Stomach (tissue), 9 donors: ENCODE results near the gene KAZALD1. TPM values are rescaled to one million over a fixed set of nuclear protein-coding genes. Genes with fewer than 3 reads are reported as not detected.
A peak's percentile ranks its signal among the peaks of the same experiment; 100 is the strongest.

ENCODE experiments used
- DNase-seq, 2 donors: peaks; one replicate each; pipeline versions ENCODE4 v3.0.0 to v3.0.0-alpha.2; 2013 to 2019
- H3K27ac ChIP-seq, 5 donors: fragments of 200-600 bp in 4 of 5; sonication (generic) in 4 of 5; one replicate each; pipeline ENCODE4 v1.5.1; 2013 to 2019; ENCODE audit warnings: mild to moderate bottlenecking in 1 of 5, moderate library complexity in 1 of 5
- H3K27me3 ChIP-seq, 3 donors: fragments of 200-600 bp; sonication (generic); one replicate each; pipeline ENCODE4 v1.5.1; 2017 to 2019; ENCODE audit warnings: mixed run types in 1 of 3
- H3K36me3 ChIP-seq, 4 donors: fragments of 200-600 bp; sonication (generic); 1 replicate in 3 of 4; 2 replicates in 1 of 4; pipeline ENCODE4 v1.5.1; 2016 to 2019
- H3K4me1 ChIP-seq, 4 donors: fragments of 200-600 bp; sonication (generic); one replicate each; pipeline ENCODE4 v1.5.1; 2016 to 2019
- H3K4me3 ChIP-seq, 4 donors: fragments of 200-600 bp; sonication (generic) in 3 of 4; one replicate each; pipeline ENCODE4 v1.5.1; 2016 to 2019; ENCODE audit warnings: mild to moderate bottlenecking in 1 of 4
- H3K9me3 ChIP-seq, 4 donors: fragments of 200-600 bp; sonication (generic); one replicate each; pipeline ENCODE4 v1.5.1; 2016 to 2019
- CTCF ChIP-seq, 7 experiments: fragments of 450-650 bp in 4 of 7; fragments of 200-600 bp in 3 of 7; sonication (generic) in 3 of 7; IDR thresholded peaks; one replicate each; pipeline ENCODE4 v1.5.1; 2016 to 2019; ENCODE audit warnings: antibody characterized with exemption in 7 of 7, control low read depth in 2 of 7, mild to moderate bottlenecking in 1 of 7
- EP300 ChIP-seq: sonication (generic); formaldehyde crosslinking; IDR thresholded peaks from one replicate; pipeline ENCODE4 v1.6.1; 2017; ENCODE audit warnings: antibody characterized with exemption
- POLR2A ChIP-seq, 4 donors: fragments of 450-650 bp; IDR thresholded peaks; one replicate each; pipeline ENCODE4 v1.6.1; 2016; ENCODE audit warnings: antibody characterized with exemption in 4 of 4, control low read depth in 2 of 4, mild to moderate bottlenecking in 1 of 4, moderate library complexity in 1 of 4
- POLR2AphosphoS5 ChIP-seq, 3 donors: sonication (generic); formaldehyde crosslinking; IDR thresholded peaks; one replicate each; pipeline ENCODE4 v1.6.1; 2016; ENCODE audit warnings: antibody characterized with exemption in 3 of 3
- WGBS, 5 donors: extraction: QIAGEN DNeasy Blood & Tissue Kit in 3 of 5; methylation state at CpG; one replicate each; pipeline versions ENCODE4 v1.1.5 to v1.1.7; 2013 to 2018; 5-methylcytosine and 5-hydroxymethylcytosine counted together
- intact Hi-C: fragments of 100-400 bp; cut with DNase I; formaldehyde crosslinking; loops from one replicate; pipeline ENCODE4 v1.15.1; 2023; ENCODE audit warnings: low total_unique reads
- polyA plus RNA-seq, 3 donors: library from polyadenylated mRNA; stranded (reverse); fragments of 200-250 nt; gene quantifications; one replicate each; pipeline ENCODE4 v1.2.3, GENCODE V29; 2013
- total RNA-seq, 5 donors: library from RNA; depleted of rRNA; stranded (reverse); fragments of >200 nt; gene quantifications; one replicate each; pipeline versions ENCODE4 v1.1.0 to v1.2.3, GENCODE V29; 2014 to 2016
- donor health status: healthy with polysubstance abuse.
- donor health status: Bipolar disorder and iron deficiency.
- donor health status: healthy.

KAZALD1 gene
- total and polyA plus RNA-seq, 8 donors = 2.2 to 35.5 (median 12.0) TPM; not detected in 1

- Histone ChIP-seq H3K4me1 (peaks cover 11 to 32% (median 28%) of the 10 kb centered on the region in 4 donors), H3K36me3 (peaks cover 34 to 60% (median 57%) of the 10 kb centered on the region in 4 donors), H3K4me3 (no peak overlapping the region), H3K27me3 (no peaks in the 10 kb centered on the region), H3K9me3 (no peaks in the 10 kb centered on the region), H3K27ac (no peak overlapping the region)
- 74 to 84% (median 74%) methylated on average over 5 of the region's 5 CpGs for WGBS, 5 donors
- TF ChIP-seq EP300 (no peak), CTCF (IDR thresholded peaks at IDR 0.05) (no peak), POLR2AphosphoS5 (IDR thresholded peaks at IDR 0.05) (no peak), POLR2A (IDR thresholded peaks at IDR 0.05) (no peak)
- intact Hi-C loops = no loop called here
- DNase-seq = no peak
Observed at GRCh38 chr10:101038484-101038883, 23.3 kb upstream of the KAZALD1 start.

- H3K9me3 ChIP-seq = no peaks in the 10 kb centered on the region
- H3K4me3 ChIP-seq = no peak overlapping the region
- H3K27ac ChIP-seq = no peak overlapping the region
- no peak for DNase-seq
- 89 to 97% (median 94%) methylated on average over 3 of the region's 3 CpGs for WGBS, 5 donors
- no peak for TF ChIP-seq POLR2AphosphoS5 (IDR thresholded peaks at IDR 0.05)
- TF ChIP-seq EP300 = no peak
- TF ChIP-seq CTCF (IDR thresholded peaks at IDR 0.05) = no peak
- TF ChIP-seq POLR2A (IDR thresholded peaks at IDR 0.05) = no peak
- peaks cover 0 to under 1% (median 0%) of the 10 kb centered on the region in 3 donors for H3K27me3 ChIP-seq
- intact Hi-C loops = no loop called here
- peaks cover 12 to 31% (median 27%) of the 10 kb centered on the region in 4 donors for H3K4me1 ChIP-seq
- H3K36me3 ChIP-seq = peaks cover 33 to 54% (median 52%) of the 10 kb centered on the region in 4 donors
Observed at GRCh38 chr10:101040061-101040460, 21.7 kb upstream of the KAZALD1 start.

- H3K4me1 ChIP-seq = peaks cover 12 to 31% (median 27%) of the 10 kb centered on the region in 4 donors
- H3K27ac ChIP-seq = no peak overlapping the region
Observed at GRCh38 chr10:101040851-101041250, 20.9 kb upstream of the KAZALD1 start.

GRCh38 chr10:101041252-101041761 lies 20.5 kb upstream of the KAZALD1 start:
- Histone ChIP-seq H3K9me3 (no peaks in the 10 kb centered on the region), H3K36me3 (peaks cover 22 to 41% (median 39%) of the 10 kb centered on the region in 4 donors), H3K4me3 (no peak overlapping the region), H3K27me3 (peaks cover 0 to 12% (median 0%) of the 10 kb centered on the region in 3 donors), H3K4me1 (peaks cover 12 to 31% (median 27%) of the 10 kb centered on the region in 4 donors), H3K27ac (peak overlapping the region in 4 of 5 donors; percentile 29 to 95 (median 90))
- DNase-seq = peak; percentile 86 to 94
- WGBS, 5 donors = 17 to 22% (median 18%) methylated on average over 6 of the region's 6 CpGs
- intact Hi-C loops = no loop called here
- peak in 5 of 7 experiments; percentile 84 to 97 (median 86) for TF ChIP-seq CTCF (IDR thresholded peaks at IDR 0.05)
- TF ChIP-seq POLR2AphosphoS5 (IDR thresholded peaks at IDR 0.05) = peak in 1 of 3 donors; percentile 74
- TF ChIP-seq EP300 = no peak
- no peak for TF ChIP-seq POLR2A (IDR thresholded peaks at IDR 0.05)

More at GRCh38 chr10:101040851-101041250, 20.9 kb upstream of the KAZALD1 start:
- TF ChIP-seq POLR2A (IDR thresholded peaks at IDR 0.05) = no peak
- no peak for TF ChIP-seq EP300
- TF ChIP-seq POLR2AphosphoS5 (IDR thresholded peaks at IDR 0.05) = no peak
- TF ChIP-seq CTCF (IDR thresholded peaks at IDR 0.05) = no peak
- intact Hi-C loops = no loop called here
- DNase-seq = no peak
- peaks cover 0 to 7% (median 0%) of the 10 kb centered on the region in 3 donors for H3K27me3 ChIP-seq
- H3K4me3 ChIP-seq = no peak overlapping the region
- peaks cover 25 to 46% (median 44%) of the 10 kb centered on the region in 4 donors for H3K36me3 ChIP-seq
- 31 to 38% (median 32%) methylated on average over 2 of the region's 2 CpGs for WGBS, 5 donors
- H3K9me3 ChIP-seq = no peaks in the 10 kb centered on the region
